ENCODE measurements around the gene ALCAM.

Gene ALCAM

DNA sequence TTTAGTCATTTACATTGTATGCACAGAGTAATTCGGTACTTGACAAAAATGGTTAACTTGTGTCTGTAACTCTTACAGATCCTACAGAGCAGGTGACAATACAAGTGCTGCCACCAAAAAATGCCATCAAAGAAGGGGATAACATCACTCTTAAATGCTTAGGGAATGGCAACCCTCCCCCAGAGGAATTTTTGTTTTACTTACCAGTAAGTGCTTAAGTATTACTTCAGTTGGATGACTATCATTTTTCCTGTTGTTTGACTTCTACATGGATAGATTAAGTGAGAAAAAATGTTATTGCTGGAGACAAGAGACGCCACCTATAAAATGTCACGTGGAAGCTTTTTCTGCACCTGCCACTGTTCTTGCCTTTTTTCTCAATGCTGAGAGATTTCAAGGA, 173.2 kb downstream of the ALCAM start:
- no peak for DNase-seq (ENCODE audit: low spot score)

DNA sequence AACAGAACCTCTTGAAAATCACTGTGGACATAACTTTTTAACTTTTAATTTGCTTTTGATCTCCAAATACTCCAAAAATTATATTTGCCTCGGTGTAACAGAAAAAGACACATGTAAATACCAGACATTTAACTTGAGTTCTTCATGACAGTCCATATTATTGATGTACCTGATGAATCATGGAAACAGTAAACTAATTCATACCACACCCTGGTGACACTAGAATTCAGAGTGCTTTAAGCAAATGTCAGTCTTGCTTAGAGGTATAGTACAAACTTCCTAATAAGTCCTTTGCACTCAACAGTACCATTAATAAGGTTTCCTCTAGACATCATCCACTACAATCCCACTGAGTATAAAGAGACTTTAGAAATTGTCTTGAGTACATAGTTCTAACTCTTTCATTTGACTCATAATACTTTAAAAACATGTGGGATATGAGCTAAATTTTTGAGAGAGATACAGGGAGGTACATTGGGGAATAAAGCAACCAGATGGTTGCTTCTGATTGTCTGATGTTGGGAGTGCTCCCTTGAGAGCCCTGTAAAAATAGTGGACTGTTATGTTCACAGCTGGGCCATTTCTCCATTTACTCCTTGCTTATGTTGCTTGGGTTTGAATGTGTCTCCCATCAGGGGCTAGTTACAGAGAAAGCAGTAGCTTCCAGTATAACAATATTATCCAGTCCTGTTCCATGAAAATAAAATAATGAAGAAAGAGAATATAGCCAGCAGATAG, 175.7 kb downstream of the ALCAM start:
- TF ChIP-seq, protein P1, sequence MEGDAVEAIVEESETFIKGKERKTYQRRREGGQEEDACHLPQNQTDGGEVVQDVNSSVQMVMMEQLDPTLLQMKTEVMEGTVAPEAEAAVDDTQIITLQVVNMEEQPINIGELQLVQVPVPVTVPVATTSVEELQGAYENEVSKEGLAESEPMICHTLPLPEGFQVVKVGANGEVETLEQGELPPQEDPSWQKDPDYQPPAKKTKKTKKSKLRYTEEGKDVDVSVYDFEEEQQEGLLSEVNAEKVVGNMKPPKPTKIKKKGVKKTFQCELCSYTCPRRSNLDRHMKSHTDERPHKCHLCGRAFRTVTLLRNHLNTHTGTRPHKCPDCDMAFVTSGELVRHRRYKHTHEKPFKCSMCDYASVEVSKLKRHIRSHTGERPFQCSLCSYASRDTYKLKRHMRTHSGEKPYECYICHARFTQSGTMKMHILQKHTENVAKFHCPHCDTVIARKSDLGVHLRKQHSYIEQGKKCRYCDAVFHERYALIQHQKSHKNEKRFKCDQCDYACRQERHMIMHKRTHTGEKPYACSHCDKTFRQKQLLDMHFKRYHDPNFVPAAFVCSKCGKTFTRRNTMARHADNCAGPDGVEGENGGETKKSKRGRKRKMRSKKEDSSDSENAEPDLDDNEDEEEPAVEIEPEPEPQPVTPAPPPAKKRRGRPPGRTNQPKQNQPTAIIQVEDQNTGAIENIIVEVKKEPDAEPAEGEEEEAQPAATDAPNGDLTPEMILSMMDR (IDR thresholded peaks at IDR 0.05; ENCODE audit: extremely low read depth, missing control alignments): no peak
- DNase-seq (ENCODE audit: low spot score): no peak

More for the DNA sequence above, 173.2 kb downstream of the ALCAM start:
- TF ChIP-seq, protein P1 (IDR thresholded peaks at IDR 0.05; ENCODE audit: extremely low read depth, missing control alignments): no peak

DNA sequence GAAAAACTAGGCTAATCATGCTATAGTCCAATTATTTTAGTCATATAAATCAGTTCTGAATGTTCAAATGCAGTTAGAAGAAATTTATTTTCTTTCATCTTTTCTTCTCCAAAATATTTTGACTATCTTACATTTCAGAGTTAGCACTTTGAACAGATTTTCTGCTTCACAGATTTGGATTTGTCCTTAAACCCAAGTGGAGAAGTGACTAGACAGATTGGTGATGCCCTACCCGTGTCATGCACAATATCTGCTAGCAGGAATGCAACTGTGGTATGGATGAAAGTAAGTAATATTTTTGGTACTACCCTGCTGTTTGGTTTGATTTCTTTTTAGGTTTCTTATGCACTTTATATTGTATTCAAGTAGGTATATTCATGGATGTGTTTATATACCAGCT, 178.3 kb downstream of the ALCAM start:
- no peak for DNase-seq (ENCODE audit: low spot score)
- TF ChIP-seq, protein P1 (IDR thresholded peaks at IDR 0.05; ENCODE audit: extremely low read depth, missing control alignments): no peak

DNA sequence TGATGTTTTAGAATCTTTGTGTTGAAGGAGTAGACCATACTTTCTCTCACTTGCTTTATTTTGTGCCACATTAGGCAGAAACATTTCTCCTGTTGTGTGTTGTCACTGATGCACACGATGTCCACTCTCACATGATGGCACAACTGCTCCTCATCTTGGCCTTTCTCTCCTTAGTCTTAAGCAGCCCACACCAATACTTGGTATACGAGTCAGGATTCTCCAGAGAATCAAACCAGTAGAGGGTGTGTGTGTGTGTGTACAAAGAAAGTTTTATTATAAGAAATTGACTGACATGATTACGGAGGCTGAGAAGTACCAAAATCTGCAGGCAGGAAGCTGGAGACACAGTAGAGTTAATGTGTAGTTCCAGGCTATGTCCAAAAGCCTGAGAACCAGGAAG, 187.1 kb downstream of the ALCAM start:
- TF ChIP-seq, protein P1 (IDR thresholded peaks at IDR 0.05; ENCODE audit: extremely low read depth, missing control alignments): no peak

DNA sequence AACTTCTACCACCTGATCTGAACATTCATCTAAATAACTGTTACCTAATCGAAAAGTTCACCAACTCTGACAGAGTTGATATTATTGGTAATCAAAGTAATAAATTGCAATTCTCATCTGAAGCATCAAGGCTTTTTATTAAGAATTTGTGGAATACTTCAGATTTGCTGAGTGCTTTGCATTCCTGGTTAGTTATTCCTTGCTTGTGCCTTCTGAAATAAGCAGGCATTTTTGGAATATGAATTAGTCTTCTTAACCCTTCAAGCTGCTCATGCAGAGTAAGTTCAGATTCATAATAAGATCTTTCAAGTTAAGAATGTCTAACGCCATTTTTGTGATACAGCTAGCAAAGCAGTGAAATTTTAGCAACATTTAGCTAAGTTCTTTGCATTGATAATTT, 188.5 kb downstream of the ALCAM start:
- no peak for DNase-seq (ENCODE audit: low spot score)
- TF ChIP-seq, protein P1 (IDR thresholded peaks at IDR 0.05; ENCODE audit: extremely low read depth, missing control alignments): no peak

More for the DNA sequence above, 187.1 kb downstream of the ALCAM start:
- no peak for DNase-seq (ENCODE audit: low spot score)

DNA sequence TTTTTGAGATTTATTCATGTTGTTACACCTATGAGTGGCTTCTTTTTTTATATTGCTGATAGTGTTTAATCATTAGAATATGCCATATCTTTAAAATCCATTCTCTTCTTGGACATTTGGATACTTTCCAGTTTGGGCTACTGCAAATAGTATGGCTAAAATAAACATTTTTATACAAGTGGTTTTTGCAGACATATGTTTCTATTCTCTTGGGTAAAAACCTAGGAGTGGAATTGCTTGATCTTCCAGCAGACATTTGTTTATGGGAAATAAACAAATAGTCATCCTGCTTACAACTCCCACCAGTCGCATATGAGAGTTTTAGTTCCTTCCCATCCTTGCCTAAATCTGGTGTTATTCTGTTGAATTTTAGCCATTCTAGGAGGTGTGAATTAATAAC, 193.1 kb downstream of the ALCAM start:
- TF ChIP-seq, protein P1 (IDR thresholded peaks at IDR 0.05; ENCODE audit: extremely low read depth, missing control alignments): no peak
- no peak for DNase-seq (ENCODE audit: low spot score)

DNA sequence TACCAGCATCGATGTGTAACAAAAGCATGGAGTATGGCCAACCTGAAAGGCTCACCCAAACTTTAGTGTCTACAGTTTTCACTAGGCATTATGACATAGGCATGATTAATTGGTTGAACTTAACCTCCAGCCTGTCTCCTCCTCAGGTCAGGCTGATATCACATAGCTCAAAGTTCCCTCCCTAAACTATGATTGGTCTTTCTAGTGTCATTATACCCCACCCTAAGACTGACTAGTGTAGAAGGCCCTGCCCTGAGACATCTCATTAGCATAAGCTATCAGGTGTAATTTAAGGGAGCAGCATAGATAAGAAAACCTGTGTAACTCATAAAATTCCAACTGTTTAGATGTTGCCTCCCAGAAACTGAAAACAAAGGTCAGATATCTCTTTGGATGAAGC, 195.2 kb downstream of the ALCAM start:
- no peak for DNase-seq (ENCODE audit: low spot score)
- TF ChIP-seq, protein P1 (IDR thresholded peaks at IDR 0.05; ENCODE audit: extremely low read depth, missing control alignments): no peak

Measured in GM20000 (cell line).